GM20000 (cell line): ENCODE measurements around the gene TACR2.

Source experiments
- DNase-seq: peaks from one replicate; pipeline ENCODE4 v3.0.0; 2012; ENCODE audit warnings: low spot score
- CTCF ChIP-seq: IDR thresholded peaks from 2 replicates; pipeline ENCODE4 v1.5.1; 2012; ENCODE audit warnings: mild to moderate bottlenecking, control low read depth; ENCODE audit errors: extremely low read depth, missing control alignments

The TACR2 gene

GRCh38 chr10:69359148-69359547, 57.6 kb downstream of the TACR2 start:
- no peak for TF ChIP-seq CTCF
- no peak for DNase-seq

GRCh38 chr10:69358148-69358795, 58.4 kb downstream of the TACR2 start:
- DNase-seq: no peak
- no peak for TF ChIP-seq CTCF

- no peak for DNase-seq
- TF ChIP-seq CTCF: no peak
Measured at GRCh38 chr10:69356187-69356586, 60.5 kb downstream of the TACR2 start.

- DNase-seq: no peak
- TF ChIP-seq CTCF: no peak
Measured at GRCh38 chr10:69353977-69354635, 62.6 kb downstream of the TACR2 start.
